Measurements from ENCODE around the gene FEN1.
A peak's percentile ranks its signal among the peaks of the same experiment; 100 is the strongest.

Gene FEN1

GRCh38 chr11:61775606-61776554 is 16.8 kb upstream of the FEN1 start:
- DNase-seq: no peak

DNA sequence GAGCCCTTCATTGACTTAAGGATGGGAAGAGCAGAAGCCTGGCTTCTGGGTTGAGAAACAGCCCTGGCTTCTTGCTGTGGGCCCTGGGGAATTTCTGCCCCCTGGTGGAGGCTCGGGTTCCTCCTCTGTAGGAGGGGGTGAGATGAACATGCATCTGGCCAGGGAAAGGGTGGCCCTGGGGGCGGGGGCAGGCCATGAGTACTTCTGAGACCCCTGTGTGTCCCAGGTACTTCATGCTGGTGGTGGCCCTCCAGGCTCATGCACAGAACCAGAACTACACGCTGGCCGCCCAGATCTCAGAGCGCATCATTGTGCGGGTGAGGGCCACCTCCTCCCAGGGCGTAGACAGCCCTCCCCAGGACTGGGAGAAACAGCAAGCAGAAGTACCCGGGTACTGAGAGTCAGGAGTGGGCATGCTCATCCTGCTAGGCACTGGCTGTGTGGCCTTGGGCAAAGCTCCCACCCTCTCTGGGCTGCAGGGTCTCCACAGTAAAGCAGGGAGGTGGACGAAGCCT is 16.1 kb upstream of the FEN1 start:
- DNase-seq: peak; percentile 37

- DNase-seq: peak; percentile 62
Measured at GRCh38 chr11:61777234-61778090, 15.2 kb upstream of the FEN1 start.

DNA sequence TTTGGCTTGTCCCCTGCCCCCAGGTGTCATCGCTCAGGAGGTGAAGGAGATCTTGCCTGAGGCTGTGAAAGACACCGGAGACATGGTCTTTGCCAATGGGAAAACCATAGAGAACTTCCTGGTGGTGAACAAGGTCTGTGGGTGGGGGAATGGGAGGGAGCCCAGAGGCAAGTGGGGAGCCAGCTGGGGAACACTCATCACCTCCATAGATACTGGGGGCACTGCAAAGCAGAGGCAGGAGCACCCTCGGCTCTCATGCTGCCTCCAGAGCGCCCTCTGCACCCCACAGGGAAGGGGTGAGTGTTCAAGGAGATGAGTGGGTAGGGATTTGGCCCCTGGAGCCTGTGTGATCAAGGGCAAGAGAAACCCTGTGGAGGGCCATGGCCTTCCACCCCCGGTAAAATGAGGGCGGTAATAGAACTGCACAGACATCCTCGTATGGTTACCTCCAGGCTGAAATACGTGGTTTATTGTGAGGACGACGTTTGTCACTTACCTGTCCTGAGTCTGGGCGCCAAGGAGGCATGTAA is 14.3 kb upstream of the FEN1 start:
- DNase-seq: no peak

DNA sequence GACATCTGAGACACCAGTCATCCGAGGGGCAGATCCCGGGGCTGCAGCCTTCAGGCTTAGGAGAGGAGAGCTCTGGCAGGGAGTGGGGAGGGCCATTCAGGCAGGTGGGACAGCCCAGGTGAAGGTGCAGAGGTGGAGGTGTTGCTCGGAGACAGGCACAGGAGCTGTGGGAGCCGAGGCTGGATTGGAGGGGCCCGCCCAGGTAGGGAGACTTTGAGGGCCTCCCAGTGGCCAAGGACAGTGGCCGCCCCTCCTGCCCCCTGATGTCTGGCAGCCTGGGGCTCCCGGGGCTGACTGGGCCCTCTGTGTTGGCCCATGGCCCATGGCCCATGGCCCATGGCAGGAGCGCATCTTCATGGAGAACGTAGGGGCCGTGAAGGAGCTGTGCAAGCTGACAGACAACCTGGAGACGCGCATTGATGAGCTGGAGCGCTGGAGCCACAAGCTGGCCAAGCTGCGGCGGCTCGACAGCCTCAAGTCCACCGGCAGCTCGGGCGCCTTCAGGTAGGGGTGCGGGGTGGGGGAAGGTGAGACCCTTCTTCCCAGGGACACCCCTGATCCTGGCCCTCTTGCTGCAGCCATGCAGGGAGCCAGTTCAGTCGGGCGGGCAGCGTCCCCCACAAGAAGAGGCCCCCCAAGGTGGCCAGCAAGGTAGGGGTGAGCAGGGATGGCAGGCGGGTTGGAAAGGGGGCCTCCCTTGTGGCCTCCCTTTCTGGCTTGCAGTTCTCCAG is 13.6 kb upstream of the FEN1 start:
- no peak for DNase-seq

DNA sequence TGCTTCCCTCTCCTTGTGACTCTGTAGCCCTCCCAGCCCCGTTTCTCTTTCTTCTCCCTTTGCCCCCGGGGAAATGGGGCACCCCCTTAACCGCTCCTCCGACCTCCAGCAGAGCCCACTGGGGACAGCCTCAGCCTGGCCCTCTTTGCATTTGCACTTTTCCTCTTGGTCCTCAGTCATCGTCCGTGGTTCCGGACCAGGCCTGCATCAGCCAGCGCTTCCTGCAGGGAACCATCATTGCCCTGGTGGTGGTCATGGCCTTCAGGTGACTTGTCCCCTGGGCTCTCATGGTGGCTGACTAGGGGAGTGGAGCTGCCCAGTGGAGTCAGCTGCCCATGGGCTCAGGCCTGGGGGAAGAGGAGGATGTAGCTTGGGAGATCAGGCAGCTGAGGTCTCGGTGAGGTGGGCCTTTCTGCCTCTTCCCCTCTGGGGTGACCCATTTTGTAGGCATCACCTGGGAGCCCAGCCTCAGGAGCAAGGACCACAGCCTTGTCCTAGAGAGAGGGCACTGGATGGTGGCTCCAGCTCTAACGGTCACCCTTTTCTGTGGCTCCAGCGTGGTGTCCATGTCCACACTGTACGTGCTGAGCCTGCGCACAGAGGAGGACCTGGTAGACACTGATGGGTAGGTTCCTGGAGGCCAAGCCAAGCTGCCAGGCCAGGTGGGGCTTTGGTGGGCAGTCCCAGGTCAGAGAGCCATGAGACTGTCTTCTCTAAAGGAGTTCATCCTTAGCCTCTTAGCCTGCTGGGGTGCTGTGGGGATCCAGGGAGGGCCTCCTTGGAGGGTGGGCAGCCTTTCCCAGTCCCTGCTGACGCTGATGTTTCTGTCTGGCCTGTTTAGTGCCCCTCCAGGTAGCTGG is 12.8 kb upstream of the FEN1 start:
- DNase-seq: no peak

GRCh38 chr11:61780581-61781162 is 12.0 kb upstream of the FEN1 start:
- DNase-seq: no peak

DNA sequence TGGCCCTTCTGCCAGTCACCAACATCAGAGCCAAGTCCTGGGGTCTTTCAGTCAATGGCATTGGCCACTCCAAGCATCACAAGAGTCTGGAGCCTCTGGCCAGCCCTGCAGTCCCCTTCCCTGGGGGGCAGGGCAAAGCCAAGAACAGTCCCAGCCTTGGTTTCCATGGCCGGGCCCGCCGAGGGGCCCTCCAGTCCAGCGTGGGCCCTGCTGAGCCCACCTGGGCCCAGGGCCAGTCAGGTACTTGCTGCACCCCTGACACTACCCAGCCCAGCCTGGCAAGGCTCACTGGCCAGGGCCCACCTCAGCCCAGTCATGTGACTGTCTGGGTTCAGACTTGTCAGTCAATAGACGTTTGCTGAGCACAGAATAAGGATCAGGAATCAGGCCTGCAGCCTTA is 11.1 kb upstream of the FEN1 start:
- DNase-seq: no peak

- DNase-seq: no peak
Measured at GRCh38 chr11:61782299-61782698, 10.4 kb upstream of the FEN1 start.

GRCh38 chr11:61782841-61783240 is 9.9 kb upstream of the FEN1 start:
- DNase-seq: no peak

- no peak for DNase-seq
Measured at GRCh38 chr11:61783717-61784505, 8.8 kb upstream of the FEN1 start.

GRCh38 chr11:61784506-61784805 is 8.3 kb upstream of the FEN1 start:
- DNase-seq: no peak

- DNase-seq: no peak
Measured at GRCh38 chr11:61785837-61786402, 6.8 kb upstream of the FEN1 start.

- no peak for DNase-seq
Measured at GRCh38 chr11:61787928-61788491, 4.7 kb upstream of the FEN1 start.

DNA sequence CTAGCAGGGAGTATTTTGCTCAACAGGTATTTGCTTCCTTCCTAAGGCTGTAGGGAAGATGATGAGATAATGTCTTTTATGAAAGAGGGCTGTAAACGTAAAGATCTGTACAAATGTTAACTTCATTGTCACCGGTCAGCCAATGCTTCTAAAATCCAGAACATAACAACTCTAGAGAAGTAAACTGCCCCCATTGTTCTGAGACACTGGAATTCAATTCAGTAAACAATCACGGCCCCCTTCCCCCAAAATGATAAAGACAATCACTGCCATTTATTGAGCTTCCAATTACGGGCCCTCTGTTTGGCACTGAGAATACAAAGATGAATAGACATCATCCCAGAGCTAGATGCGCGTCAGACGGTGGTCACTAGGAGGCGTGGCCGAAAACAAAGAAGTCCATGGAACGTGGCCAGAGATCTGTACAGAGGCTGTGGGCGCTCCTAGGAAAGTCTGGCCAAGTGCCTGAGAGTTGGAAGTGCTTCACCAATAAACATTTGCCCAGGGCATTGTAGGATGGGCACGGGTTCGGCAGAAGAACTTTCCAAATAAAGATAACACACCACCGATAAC is 888 bp upstream of the FEN1 start:
- peak; percentile 47 for DNase-seq

GRCh38 chr11:61793083-61793828 is 545 bp downstream of the FEN1 start:
- DNase-seq: no peak

DNA sequence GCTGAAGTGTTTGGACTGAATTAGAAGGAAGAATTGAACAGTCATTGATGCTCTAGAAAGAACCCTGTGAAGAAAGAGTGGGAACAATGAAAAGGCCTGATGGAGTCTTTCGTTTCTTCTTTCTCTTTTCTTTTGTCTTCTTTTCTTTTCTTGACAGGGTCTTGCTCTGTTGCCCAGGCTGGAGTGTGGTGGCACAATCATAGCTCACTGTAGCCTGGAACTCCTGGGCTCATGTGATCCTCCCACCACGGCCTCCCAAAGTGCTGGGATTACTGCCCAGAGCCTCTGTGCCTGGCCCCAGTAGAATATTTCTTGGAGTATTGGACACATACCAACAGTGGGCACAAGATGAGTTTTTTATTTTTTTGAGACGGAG is 1.1 kb downstream of the FEN1 start:
- no peak for DNase-seq

DNA sequence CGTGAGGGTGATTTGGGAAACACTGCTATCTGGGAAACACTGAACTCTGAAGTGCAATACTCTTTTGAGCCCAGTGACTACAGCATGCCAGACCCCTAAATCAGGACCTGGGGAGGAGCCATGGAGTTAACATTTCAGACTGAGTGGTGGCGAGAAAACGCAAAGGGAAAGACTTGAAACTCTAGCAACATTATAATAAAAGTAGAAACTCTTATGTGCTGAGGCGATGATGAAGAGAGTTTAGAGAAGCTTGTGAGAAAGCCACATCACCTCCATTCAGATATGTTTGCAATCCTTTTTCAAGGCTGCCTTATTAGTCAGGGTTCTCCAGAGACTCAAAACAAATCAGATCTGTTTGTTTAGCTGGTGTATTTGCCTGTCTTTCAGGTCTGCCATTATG is 1.9 kb downstream of the FEN1 start:
- DNase-seq: no peak

GRCh38 chr11:61795459-61795858 is 2.7 kb downstream of the FEN1 start:
- DNase-seq: no peak
